WTC11 (cell line): Measurements from ENCODE around the gene SI. TPM values are rescaled to one million over a fixed set of nuclear protein-coding genes. Genes with fewer than 3 reads are reported as not detected.
"Not testable (repeated sequence)": the region's sequence is repeated elsewhere in the genome, so short reads cannot be mapped to it uniquely, and the experiment has no call there.

Source experiments
- ATAC-seq: fragments of 200-7000 bp; cut with Tn5 transposase; 2 replicates; pipeline ENCODE4 v1.10.0; 2021; ENCODE audit warnings: mild to moderate bottlenecking, moderate library complexity
- CTCF ChIA-PET: fragments of 300-600 bp; sonication (Branson Sonifier 250); formaldehyde crosslinking; loops from one replicate; lab custom pipeline; 2021; ENCODE audit warnings: antibody characterized with exemption; lab: Charles Lee
- POLR2A ChIA-PET: fragments of 350-600 bp; sonication (Branson Sonifier 250); formaldehyde crosslinking; loops from one replicate; lab custom pipeline; 2021; ENCODE audit warnings: antibody characterized with exemption; lab: Charles Lee
- DNase-seq: peaks from one replicate; pipeline ENCODE4 v3.0.0; 2021; ENCODE audit warnings: low spot score
- H3K27ac Mint-ChIP-seq: 2 replicates; pipeline ENCODE4 v1.8.0; 2021; ENCODE audit warnings: mixed read lengths
- H3K27me3 Mint-ChIP-seq: 2 replicates; pipeline ENCODE4 v1.8.0; 2021; ENCODE audit warnings: low read depth, mild to moderate bottlenecking, moderate library complexity, mixed read lengths
- H3K36me3 Mint-ChIP-seq: 2 replicates; pipeline ENCODE4 v1.8.0; 2021; ENCODE audit warnings: mixed read lengths
- H3K4me1 Mint-ChIP-seq: 2 replicates; pipeline ENCODE4 v1.8.0; 2022; ENCODE audit warnings: mixed read lengths
- H3K4me3 Mint-ChIP-seq: 2 replicates; pipeline ENCODE4 v1.8.0; 2021; ENCODE audit warnings: mild to moderate bottlenecking, moderate library complexity, mixed read lengths
- H3K9me3 Mint-ChIP-seq: 2 replicates; pipeline ENCODE4 v1.8.0; 2021; ENCODE audit warnings: mixed read lengths
- GRHL2 ChIP-seq: fragments of 250-450 bp; sonication (Bioruptor Pico); IDR thresholded peaks from 2 replicates; pipeline ENCODE4 v1.8.0; 2022; ENCODE audit warnings: mild to moderate bottlenecking, moderate library complexity; ENCODE audit not compliant: insufficient replicate concordance, severe bottlenecking
- KAT7 ChIP-seq: sonication (generic); formaldehyde crosslinking; IDR thresholded peaks from 2 replicates; pipeline ENCODE4 v1.8.1; 2023; ENCODE audit warnings: missing genetic modification reagents, mild to moderate bottlenecking, borderline replicate concordance
- NFATC4 ChIP-seq: fragments of 250-450 bp; sonication (Bioruptor Pico); IDR thresholded peaks from 2 replicates; pipeline ENCODE4 v1.9.0; 2021; ENCODE audit warnings: mild to moderate bottlenecking
- NFE2L1 ChIP-seq: sonication (generic); formaldehyde crosslinking; IDR thresholded peaks from 2 replicates; pipeline ENCODE4 v1.8.1; 2023; ENCODE audit warnings: missing genetic modification reagents
- NFYB ChIP-seq: sonication (generic); formaldehyde crosslinking; conservative IDR thresholded peaks from 2 replicates; pipeline ENCODE4 v1.8.0; 2022; ENCODE audit warnings: low read depth, missing genetic modification reagents
- RELA ChIP-seq: sonication (generic); formaldehyde crosslinking; IDR thresholded peaks from 2 replicates; pipeline ENCODE4 v1.8.1; 2022; ENCODE audit warnings: missing genetic modification reagents, mild to moderate bottlenecking, borderline replicate concordance
- RORB ChIP-seq: fragments of 250-450 bp; sonication (Bioruptor Pico); IDR thresholded peaks from 2 replicates; pipeline ENCODE4 v1.9.0; 2021; ENCODE audit warnings: mild to moderate bottlenecking
- SMAD3 ChIP-seq: sonication (generic); formaldehyde crosslinking; IDR thresholded peaks from 2 replicates; pipeline ENCODE4 v1.8.0; 2022; ENCODE audit warnings: missing genetic modification reagents, mild to moderate bottlenecking, borderline replicate concordance
- ZBTB21 ChIP-seq: sonication (generic); formaldehyde crosslinking; IDR thresholded peaks from 2 replicates; pipeline ENCODE4 v1.8.1; 2023; ENCODE audit warnings: mild to moderate bottlenecking, missing genetic modification reagents, borderline replicate concordance
- ZNF138 ChIP-seq: sonication (generic); formaldehyde crosslinking; conservative IDR thresholded peaks from 2 replicates; pipeline ENCODE4 v1.8.1; 2022; ENCODE audit warnings: mild to moderate bottlenecking, moderate library complexity, missing genetic modification reagents
- total RNA-seq: library from RNA; stranded (reverse); gene quantifications from 3 replicates; pipeline ENCODE4 v1.2.3, GENCODE V29; 2021
- TF ChIP-seq, protein P1 (sequence below): sonication (generic); formaldehyde crosslinking; IDR thresholded peaks from 2 replicates; pipeline ENCODE4 v1.8.0; 2023; ENCODE audit warnings: missing genetic modification reagents, mild to moderate bottlenecking, borderline replicate concordance
- TF ChIP-seq, protein P2 (sequence below): sonication (generic); formaldehyde crosslinking; IDR thresholded peaks from 2 replicates; pipeline ENCODE4 v1.8.1; 2023; ENCODE audit warnings: mild to moderate bottlenecking, moderate library complexity, missing genetic modification reagents
- TF ChIP-seq, protein P3 (sequence below): sonication (generic); formaldehyde crosslinking; IDR thresholded peaks from 2 replicates; pipeline ENCODE4 v1.8.1; 2022; ENCODE audit warnings: low read depth, missing genetic modification reagents, borderline replicate concordance
- TF ChIP-seq, protein P4 (sequence below): fragments of 250-450 bp; sonication (Bioruptor Pico); IDR thresholded peaks from 2 replicates; pipeline ENCODE4 v1.8.0; 2021; ENCODE audit warnings: mild to moderate bottlenecking
- TF ChIP-seq, protein P5 (sequence below): fragments of 250-450 bp; sonication (Bioruptor Pico); IDR thresholded peaks from 2 replicates; pipeline ENCODE4 v2.1.2; 2022; ENCODE audit warnings: mild to moderate bottlenecking, moderate library complexity
- TF ChIP-seq, protein P6 (sequence below): sonication (generic); formaldehyde crosslinking; IDR thresholded peaks from 2 replicates; pipeline ENCODE4 v1.8.1; 2022; ENCODE audit warnings: missing genetic modification reagents, borderline replicate concordance

Gene SI
- total RNA-seq, 1 experiment from 2014 or later = not detected

DNA sequence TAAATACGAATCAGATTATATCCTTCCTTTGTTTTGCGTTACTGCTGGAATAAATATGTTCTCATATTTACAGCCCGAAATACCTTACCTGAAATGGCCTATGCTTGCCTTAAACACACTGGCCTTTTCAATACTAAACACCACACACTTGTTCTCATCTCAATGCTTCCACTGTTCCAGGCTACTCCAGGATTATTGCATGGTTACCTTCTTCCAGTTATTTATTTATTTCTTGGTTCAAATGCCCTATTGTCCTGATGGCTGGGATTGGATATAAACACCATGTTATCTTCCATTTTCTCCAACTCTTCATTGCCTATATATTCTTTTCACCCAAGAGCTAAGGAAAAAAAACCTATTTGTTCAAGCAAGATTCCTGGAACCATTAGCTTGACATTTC, 125.3 kb downstream of the SI start:
- H3K27ac Mint-ChIP-seq = peak overlapping the region; percentile 6
- H3K27me3 Mint-ChIP-seq = no peaks in the 10 kb centered on the region
- no peak overlapping the region for H3K4me3 Mint-ChIP-seq
- peaks cover 10% of the 10 kb centered on the region for H3K9me3 Mint-ChIP-seq
- peaks cover 9% of the 10 kb centered on the region for H3K4me1 Mint-ChIP-seq
- DNase-seq (no peak), ATAC-seq (no peak)
- H3K36me3 Mint-ChIP-seq = no peaks in the 10 kb centered on the region; the same call in 1 of the 2 replicates
- CTCF ChIA-PET = no interaction called here
- TF ChIP-seq, protein P1, sequence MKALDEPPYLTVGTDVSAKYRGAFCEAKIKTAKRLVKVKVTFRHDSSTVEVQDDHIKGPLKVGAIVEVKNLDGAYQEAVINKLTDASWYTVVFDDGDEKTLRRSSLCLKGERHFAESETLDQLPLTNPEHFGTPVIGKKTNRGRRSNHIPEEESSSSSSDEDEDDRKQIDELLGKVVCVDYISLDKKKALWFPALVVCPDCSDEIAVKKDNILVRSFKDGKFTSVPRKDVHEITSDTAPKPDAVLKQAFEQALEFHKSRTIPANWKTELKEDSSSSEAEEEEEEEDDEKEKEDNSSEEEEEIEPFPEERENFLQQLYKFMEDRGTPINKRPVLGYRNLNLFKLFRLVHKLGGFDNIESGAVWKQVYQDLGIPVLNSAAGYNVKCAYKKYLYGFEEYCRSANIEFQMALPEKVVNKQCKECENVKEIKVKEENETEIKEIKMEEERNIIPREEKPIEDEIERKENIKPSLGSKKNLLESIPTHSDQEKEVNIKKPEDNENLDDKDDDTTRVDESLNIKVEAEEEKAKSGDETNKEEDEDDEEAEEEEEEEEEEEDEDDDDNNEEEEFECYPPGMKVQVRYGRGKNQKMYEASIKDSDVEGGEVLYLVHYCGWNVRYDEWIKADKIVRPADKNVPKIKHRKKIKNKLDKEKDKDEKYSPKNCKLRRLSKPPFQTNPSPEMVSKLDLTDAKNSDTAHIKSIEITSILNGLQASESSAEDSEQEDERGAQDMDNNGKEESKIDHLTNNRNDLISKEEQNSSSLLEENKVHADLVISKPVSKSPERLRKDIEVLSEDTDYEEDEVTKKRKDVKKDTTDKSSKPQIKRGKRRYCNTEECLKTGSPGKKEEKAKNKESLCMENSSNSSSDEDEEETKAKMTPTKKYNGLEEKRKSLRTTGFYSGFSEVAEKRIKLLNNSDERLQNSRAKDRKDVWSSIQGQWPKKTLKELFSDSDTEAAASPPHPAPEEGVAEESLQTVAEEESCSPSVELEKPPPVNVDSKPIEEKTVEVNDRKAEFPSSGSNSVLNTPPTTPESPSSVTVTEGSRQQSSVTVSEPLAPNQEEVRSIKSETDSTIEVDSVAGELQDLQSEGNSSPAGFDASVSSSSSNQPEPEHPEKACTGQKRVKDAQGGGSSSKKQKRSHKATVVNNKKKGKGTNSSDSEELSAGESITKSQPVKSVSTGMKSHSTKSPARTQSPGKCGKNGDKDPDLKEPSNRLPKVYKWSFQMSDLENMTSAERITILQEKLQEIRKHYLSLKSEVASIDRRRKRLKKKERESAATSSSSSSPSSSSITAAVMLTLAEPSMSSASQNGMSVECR (CRISPR knock-in tag) = no peak
- no peak for TF ChIP-seq RELA
- TF ChIP-seq, protein P2, sequence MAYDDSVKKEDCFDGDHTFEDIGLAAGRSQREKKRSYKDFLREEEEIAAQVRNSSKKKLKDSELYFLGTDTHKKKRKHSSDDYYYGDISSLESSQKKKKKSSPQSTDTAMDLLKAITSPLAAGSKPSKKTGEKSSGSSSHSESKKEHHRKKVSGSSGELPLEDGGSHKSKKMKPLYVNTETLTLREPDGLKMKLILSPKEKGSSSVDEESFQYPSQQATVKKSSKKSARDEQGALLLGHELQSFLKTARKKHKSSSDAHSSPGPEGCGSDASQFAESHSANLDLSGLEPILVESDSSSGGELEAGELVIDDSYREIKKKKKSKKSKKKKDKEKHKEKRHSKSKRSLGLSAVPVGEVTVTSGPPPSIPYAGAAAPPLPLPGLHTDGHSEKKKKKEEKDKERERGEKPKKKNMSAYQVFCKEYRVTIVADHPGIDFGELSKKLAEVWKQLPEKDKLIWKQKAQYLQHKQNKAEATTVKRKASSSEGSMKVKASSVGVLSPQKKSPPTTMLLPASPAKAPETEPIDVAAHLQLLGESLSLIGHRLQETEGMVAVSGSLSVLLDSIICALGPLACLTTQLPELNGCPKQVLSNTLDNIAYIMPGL (CRISPR knock-in tag) = no peak
- no peak for TF ChIP-seq ZBTB21
- no peak for TF ChIP-seq NFYB (CRISPR knock-in tag)
- no peak for TF ChIP-seq ZNF138
- TF ChIP-seq, protein P3, sequence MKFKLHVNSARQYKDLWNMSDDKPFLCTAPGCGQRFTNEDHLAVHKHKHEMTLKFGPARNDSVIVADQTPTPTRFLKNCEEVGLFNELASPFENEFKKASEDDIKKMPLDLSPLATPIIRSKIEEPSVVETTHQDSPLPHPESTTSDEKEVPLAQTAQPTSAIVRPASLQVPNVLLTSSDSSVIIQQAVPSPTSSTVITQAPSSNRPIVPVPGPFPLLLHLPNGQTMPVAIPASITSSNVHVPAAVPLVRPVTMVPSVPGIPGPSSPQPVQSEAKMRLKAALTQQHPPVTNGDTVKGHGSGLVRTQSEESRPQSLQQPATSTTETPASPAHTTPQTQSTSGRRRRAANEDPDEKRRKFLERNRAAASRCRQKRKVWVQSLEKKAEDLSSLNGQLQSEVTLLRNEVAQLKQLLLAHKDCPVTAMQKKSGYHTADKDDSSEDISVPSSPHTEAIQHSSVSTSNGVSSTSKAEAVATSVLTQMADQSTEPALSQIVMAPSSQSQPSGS (CRISPR knock-in tag) = no peak
- no peak for TF ChIP-seq NFE2L1
- TF ChIP-seq, protein P4, sequence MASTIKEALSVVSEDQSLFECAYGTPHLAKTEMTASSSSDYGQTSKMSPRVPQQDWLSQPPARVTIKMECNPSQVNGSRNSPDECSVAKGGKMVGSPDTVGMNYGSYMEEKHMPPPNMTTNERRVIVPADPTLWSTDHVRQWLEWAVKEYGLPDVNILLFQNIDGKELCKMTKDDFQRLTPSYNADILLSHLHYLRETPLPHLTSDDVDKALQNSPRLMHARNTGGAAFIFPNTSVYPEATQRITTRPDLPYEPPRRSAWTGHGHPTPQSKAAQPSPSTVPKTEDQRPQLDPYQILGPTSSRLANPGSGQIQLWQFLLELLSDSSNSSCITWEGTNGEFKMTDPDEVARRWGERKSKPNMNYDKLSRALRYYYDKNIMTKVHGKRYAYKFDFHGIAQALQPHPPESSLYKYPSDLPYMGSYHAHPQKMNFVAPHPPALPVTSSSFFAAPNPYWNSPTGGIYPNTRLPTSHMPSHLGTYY = no peak
- no peak for TF ChIP-seq KAT7 (CRISPR knock-in tag)
- TF ChIP-seq GRHL2 (CRISPR knock-in tag) = no peak
- TF ChIP-seq NFATC4 = no peak
- no peak for TF ChIP-seq RORB (CRISPR knock-in tag)
- TF ChIP-seq SMAD3 = no peak
- TF ChIP-seq, protein P5, sequence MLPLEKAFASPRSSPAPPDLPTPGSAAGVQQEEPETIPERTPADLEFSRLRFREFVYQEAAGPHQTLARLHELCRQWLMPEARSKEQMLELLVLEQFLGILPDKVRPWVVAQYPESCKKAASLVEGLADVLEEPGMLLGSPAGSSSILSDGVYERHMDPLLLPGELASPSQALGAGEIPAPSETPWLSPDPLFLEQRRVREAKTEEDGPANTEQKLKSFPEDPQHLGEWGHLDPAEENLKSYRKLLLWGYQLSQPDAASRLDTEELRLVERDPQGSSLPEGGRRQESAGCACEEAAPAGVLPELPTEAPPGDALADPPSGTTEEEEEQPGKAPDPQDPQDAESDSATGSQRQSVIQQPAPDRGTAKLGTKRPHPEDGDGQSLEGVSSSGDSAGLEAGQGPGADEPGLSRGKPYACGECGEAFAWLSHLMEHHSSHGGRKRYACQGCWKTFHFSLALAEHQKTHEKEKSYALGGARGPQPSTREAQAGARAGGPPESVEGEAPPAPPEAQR (CRISPR knock-in tag) = no peak
- TF ChIP-seq, protein P6, sequence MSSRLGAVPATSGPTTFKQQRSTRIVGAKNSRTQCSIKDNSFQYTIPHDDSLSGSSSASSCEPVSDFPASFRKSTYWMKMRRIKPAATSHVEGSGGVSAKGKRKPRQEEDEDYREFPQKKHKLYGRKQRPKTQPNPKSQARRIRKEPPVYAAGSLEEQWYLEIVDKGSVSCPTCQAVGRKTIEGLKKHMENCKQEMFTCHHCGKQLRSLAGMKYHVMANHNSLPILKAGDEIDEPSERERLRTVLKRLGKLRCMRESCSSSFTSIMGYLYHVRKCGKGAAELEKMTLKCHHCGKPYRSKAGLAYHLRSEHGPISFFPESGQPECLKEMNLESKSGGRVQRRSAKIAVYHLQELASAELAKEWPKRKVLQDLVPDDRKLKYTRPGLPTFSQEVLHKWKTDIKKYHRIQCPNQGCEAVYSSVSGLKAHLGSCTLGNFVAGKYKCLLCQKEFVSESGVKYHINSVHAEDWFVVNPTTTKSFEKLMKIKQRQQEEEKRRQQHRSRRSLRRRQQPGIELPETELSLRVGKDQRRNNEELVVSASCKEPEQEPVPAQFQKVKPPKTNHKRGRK (CRISPR knock-in tag) = no peak
- POLR2A ChIA-PET = no interaction called here

DNA sequence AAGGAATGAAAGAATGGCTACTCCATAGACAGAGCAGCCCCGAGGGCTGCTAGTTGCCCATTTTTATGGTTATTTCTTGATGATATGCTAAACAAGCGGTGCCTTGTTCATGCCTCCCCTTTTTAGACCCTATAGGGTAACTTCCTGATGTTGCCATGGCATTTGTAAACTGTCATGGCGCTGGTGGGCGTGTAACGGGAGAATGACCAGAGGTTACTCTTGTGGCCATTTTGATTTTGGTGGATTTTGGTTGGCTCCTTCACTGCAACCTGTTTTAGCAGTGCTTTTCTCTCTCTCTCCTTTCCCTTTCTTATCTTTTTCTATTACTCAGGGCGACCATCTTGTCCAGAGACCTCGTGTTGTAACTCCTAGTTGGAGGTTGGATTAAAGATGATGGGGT, 126.9 kb downstream of the SI start:
- H3K4me3 Mint-ChIP-seq, DNase-seq, ATAC-seq, H3K36me3 Mint-ChIP-seq, H3K27ac Mint-ChIP-seq, POLR2A ChIA-PET, H3K9me3 Mint-ChIP-seq, H3K4me1 Mint-ChIP-seq, H3K27me3 Mint-ChIP-seq, CTCF ChIA-PET: not testable (repeated sequence)
